Natural killer cell (primary cell): ENCODE measurements around the gene SDHA. TPM values are rescaled to one million over a fixed set of nuclear protein-coding genes. Genes with fewer than 3 reads are reported as not detected.
"Not testable (repeated sequence)": the region's sequence is repeated elsewhere in the genome, so short reads cannot be mapped to it uniquely, and the experiment has no call there.

Source experiments
- ATAC-seq, 3 donors: fragments of 150-1000 bp in 2 of 3; fragments of 200-7000 bp in 1 of 3; cut with Tn5 transposase; 1 replicate in 1 of 3; 2 replicates in 2 of 3; pipeline ENCODE4 v1.10.0; 2021; ENCODE audit warnings: mild to moderate bottlenecking in 2 of 3, moderate library complexity in 2 of 3
- DNase-seq, 2 donors: peaks; one replicate each; pipeline versions ENCODE4 v3.0.0 to v3.0.0-alpha.2; 2013 to 2021; ENCODE audit warnings: mixed read lengths in 1 of 2
- H3K27ac ChIP-seq: one replicate; pipeline ENCODE4 v1.5.1; 2013; ENCODE audit warnings: mild to moderate bottlenecking, low read length
- H3K27me3 ChIP-seq: one replicate; pipeline ENCODE4 v1.6.1; 2013; ENCODE audit warnings: low read length; ENCODE audit not compliant: control insufficient read depth, insufficient read depth
- H3K36me3 ChIP-seq: one replicate; pipeline ENCODE4 v1.6.1; 2013; ENCODE audit warnings: low read length; ENCODE audit not compliant: control insufficient read depth, insufficient read depth
- H3K4me1 ChIP-seq: one replicate; pipeline ENCODE4 v1.6.1; 2013; ENCODE audit warnings: low read length; ENCODE audit not compliant: control insufficient read depth, insufficient read depth
- H3K4me3 ChIP-seq: one replicate; pipeline ENCODE4 v1.5.1; 2013; ENCODE audit warnings: low read length
- H3K9me3 ChIP-seq: one replicate; pipeline ENCODE4 v1.6.1; 2013; ENCODE audit warnings: low read length; ENCODE audit not compliant: control insufficient read depth, insufficient read depth
- H3K27ac Mint-ChIP-seq, 2 donors: one replicate each; pipeline ENCODE4 v1.8.0; 2022; ENCODE audit warnings: mild to moderate bottlenecking in 2 of 2, mixed read lengths in 2 of 2, moderate library complexity in 1 of 2
- H3K27me3 Mint-ChIP-seq, 2 donors: one replicate each; pipeline ENCODE4 v1.8.0; 2022; ENCODE audit warnings: low read depth in 2 of 2, mixed read lengths in 2 of 2
- H3K36me3 Mint-ChIP-seq: one replicate; pipeline ENCODE4 v1.8.0; 2022; ENCODE audit warnings: mixed read lengths
- H3K4me1 Mint-ChIP-seq, 2 donors: one replicate each; pipeline ENCODE4 v1.8.0; 2022; ENCODE audit warnings: mixed read lengths in 2 of 2
- H3K4me3 Mint-ChIP-seq: one replicate; pipeline ENCODE4 v1.8.0; 2022; ENCODE audit warnings: mild to moderate bottlenecking, moderate library complexity, mixed read lengths
- H3K9me3 Mint-ChIP-seq, 2 donors: one replicate each; pipeline ENCODE4 v1.8.0; 2022; ENCODE audit warnings: mixed read lengths in 2 of 2
- WGBS: methylation state at CpG from one replicate; pipeline ENCODE4 v1.1.7; 2013; ENCODE audit warnings: missing lambda C conversion rate; ENCODE audit not compliant: insufficient coverage; 5-methylcytosine and 5-hydroxymethylcytosine counted together
- intact Hi-C: fragments of 100-400 bp; cut with micrococcal nuclease; formaldehyde crosslinking; loops from one replicate; pipeline ENCODE4 v1.14.2; 2022
- total RNA-seq, 4 donors: library from RNA; stranded (reverse); fragments of 120-200 nt in 1 of 4; gene quantifications; one replicate each; pipeline versions ENCODE4 v1.2.3 to v1.2.4, GENCODE V29; 2013 to 2022
- TF ChIP-seq, protein P1 (sequence below): fragments of 200-600 bp; IDR thresholded peaks from one replicate; pipeline ENCODE4 v1.8.0; 2022; ENCODE audit warnings: antibody characterized with exemption

The SDHA gene
- total RNA-seq, 3 donors from 2014 or later (not counting 1 experiment from before 2014, with no cell fraction given): 173 to 183 (median 173) TPM

DNA sequence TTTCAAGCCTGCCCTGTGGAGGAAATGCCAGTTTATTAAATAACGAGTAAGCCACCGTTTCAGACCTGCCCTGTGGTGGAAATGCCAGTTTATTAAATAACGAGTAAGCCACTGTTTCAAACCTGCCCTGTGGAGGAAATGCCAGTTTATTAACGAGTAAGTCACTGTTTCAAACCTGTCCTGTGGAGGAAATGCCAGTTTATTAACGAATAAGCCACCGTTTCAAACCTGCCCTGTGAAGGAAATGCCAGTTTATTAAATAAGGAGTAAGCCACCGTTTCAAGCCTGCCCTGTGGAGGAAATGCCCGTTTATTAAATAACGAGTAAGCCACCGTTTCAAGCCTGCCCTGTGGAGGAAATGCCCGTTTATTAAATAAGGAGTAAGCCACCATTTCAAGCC, 33.9 kb downstream of the SDHA start:
- WGBS: 54% methylated on average over 11 of the region's 11 CpGs
- H3K36me3 Mint-ChIP-seq: peaks cover 13% of the 10 kb centered on the region
- H3K9me3 Mint-ChIP-seq, H3K4me1 ChIP-seq, intact Hi-C loops, H3K27ac ChIP-seq, DNase-seq, H3K9me3 ChIP-seq, H3K4me3 Mint-ChIP-seq, H3K4me3 ChIP-seq, ATAC-seq, H3K27me3 ChIP-seq, H3K27me3 Mint-ChIP-seq: not testable (repeated sequence)
- peaks cover 42% of the 10 kb centered on the region for H3K36me3 ChIP-seq
- peak overlapping the region; percentile 54 to 64 for H3K27ac Mint-ChIP-seq
- peaks cover 5 to 13% of the 10 kb centered on the region in 2 donors for H3K4me1 Mint-ChIP-seq

DNA sequence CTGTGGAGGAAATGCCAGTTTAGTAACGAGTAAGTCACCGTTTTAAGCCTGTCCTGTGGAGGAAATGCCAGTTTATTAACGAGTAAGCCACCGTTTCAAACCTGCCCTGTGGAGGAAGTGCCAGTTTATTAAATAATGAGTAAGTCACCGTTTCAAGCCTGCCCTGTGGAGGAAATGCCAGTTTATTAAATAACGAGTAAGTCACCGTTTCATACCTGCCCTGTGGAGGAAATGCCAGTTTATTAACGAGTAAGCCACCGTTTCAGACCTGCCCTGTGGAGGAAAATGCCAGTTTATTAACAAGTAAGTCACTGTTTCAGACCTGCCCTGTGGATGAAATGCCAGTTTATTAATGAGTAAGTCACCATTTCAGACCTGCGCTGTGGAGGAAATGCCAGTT, 34.4 kb downstream of the SDHA start:
- intact Hi-C loops: no loop called here
- Mint-ChIP-seq H3K9me3 (no peaks in the 10 kb centered on the region), H3K36me3 (peaks cover 13% of the 10 kb centered on the region), H3K27ac (peak overlapping the region; percentile 54 to 64), H3K27me3 (no peaks in the 10 kb centered on the region), H3K4me3 (no peak overlapping the region), H3K4me1 (peaks cover 5 to 13% of the 10 kb centered on the region in 2 donors)
- H3K27ac ChIP-seq: no peak overlapping the region
- no peak overlapping the region for H3K4me3 ChIP-seq
- TF ChIP-seq, protein P1, sequence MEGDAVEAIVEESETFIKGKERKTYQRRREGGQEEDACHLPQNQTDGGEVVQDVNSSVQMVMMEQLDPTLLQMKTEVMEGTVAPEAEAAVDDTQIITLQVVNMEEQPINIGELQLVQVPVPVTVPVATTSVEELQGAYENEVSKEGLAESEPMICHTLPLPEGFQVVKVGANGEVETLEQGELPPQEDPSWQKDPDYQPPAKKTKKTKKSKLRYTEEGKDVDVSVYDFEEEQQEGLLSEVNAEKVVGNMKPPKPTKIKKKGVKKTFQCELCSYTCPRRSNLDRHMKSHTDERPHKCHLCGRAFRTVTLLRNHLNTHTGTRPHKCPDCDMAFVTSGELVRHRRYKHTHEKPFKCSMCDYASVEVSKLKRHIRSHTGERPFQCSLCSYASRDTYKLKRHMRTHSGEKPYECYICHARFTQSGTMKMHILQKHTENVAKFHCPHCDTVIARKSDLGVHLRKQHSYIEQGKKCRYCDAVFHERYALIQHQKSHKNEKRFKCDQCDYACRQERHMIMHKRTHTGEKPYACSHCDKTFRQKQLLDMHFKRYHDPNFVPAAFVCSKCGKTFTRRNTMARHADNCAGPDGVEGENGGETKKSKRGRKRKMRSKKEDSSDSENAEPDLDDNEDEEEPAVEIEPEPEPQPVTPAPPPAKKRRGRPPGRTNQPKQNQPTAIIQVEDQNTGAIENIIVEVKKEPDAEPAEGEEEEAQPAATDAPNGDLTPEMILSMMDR: no peak
- H3K36me3 ChIP-seq: peaks cover 43% of the 10 kb centered on the region
- no peak for DNase-seq
- ATAC-seq: no peak
- H3K4me1 ChIP-seq: no peaks in the 10 kb centered on the region
- WGBS: 62% methylated on average over 10 of the region's 10 CpGs
- H3K9me3 ChIP-seq: no peaks in the 10 kb centered on the region
- H3K27me3 ChIP-seq: no peaks in the 10 kb centered on the region

DNA sequence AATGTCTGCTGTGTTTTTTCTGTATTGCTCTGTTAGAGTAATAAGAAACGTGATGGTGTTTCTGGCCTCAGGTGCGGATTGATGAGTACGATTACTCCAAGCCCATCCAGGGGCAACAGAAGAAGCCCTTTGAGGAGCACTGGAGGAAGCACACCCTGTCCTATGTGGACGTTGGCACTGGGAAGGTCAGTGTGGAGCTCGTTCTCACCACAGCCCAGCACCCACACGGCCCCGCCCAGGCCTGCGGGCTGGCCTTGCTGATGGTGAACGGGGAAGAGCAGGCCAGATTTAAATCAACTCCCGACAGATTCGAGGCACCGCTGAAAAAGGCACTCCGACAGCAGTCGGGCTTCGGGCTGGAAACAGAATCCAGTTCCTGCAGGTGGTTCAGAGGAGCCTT, 36.2 kb downstream of the SDHA start:
- H3K27me3 Mint-ChIP-seq, H3K4me3 ChIP-seq, H3K27me3 ChIP-seq, H3K27ac Mint-ChIP-seq, H3K4me1 ChIP-seq, H3K9me3 ChIP-seq, DNase-seq, H3K9me3 Mint-ChIP-seq, H3K36me3 Mint-ChIP-seq, intact Hi-C loops, H3K27ac ChIP-seq, H3K4me3 Mint-ChIP-seq, ATAC-seq: not testable (repeated sequence)
- H3K36me3 ChIP-seq: peaks cover 37% of the 10 kb centered on the region
- H3K4me1 Mint-ChIP-seq: peaks cover 5 to 13% of the 10 kb centered on the region in 2 donors
- WGBS: 97% methylated on average over 8 of the region's 15 CpGs

DNA sequence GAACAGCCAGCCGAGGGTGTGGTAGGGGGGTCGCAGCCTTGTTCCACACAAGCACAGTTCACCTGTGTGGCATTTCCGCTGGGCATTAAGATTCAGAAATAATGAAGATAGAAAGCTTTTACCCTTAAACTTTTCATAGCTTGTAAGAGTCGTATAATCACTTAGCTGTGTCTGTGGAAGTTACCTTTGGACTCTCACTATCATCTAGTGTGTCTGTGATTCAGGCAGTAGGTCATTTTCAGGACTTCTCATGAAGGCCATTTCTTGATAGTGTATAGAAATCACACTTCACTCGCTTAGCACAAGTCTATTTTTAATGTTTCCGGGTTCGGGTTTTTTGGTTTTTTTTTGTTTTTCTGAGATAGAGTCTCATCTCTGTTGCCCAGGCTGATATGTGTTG, 37.0 kb downstream of the SDHA start:
- H3K36me3 Mint-ChIP-seq, H3K27me3 ChIP-seq, H3K27ac ChIP-seq, H3K4me3 ChIP-seq, H3K27ac Mint-ChIP-seq, intact Hi-C loops, H3K27me3 Mint-ChIP-seq, H3K9me3 ChIP-seq, ATAC-seq, H3K4me3 Mint-ChIP-seq, H3K9me3 Mint-ChIP-seq, H3K4me1 Mint-ChIP-seq, DNase-seq, H3K4me1 ChIP-seq: not testable (repeated sequence)
- WGBS: 100% methylated on average over 4 of the region's 7 CpGs
- H3K36me3 ChIP-seq: peaks cover 35% of the 10 kb centered on the region

DNA sequence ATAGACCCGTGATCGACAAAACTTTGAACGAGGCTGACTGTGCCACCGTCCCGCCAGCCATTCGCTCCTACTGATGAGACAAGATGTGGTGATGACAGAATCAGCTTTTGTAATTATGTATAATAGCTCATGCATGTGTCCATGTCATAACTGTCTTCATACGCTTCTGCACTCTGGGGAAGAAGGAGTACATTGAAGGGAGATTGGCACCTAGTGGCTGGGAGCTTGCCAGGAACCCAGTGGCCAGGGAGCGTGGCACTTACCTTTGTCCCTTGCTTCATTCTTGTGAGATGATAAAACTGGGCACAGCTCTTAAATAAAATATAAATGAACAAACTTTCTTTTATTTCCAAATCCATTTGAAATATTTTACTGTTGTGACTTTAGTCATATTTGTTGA, 38.2 kb downstream of the SDHA start:
- H3K4me3 Mint-ChIP-seq, H3K27ac ChIP-seq, H3K36me3 Mint-ChIP-seq, DNase-seq, H3K4me1 ChIP-seq, intact Hi-C loops, H3K9me3 ChIP-seq, H3K27me3 ChIP-seq, H3K9me3 Mint-ChIP-seq, ATAC-seq, H3K27me3 Mint-ChIP-seq, H3K4me3 ChIP-seq, H3K27ac Mint-ChIP-seq, H3K4me1 Mint-ChIP-seq: not testable (repeated sequence)
- H3K36me3 ChIP-seq: peaks cover 30% of the 10 kb centered on the region
- WGBS: 100% methylated on average over 5 of the region's 8 CpGs
